Gastrocnemius medialis (tissue), 4 donors: Measurements from ENCODE around the gene ORC6.

ENCODE experiments used
- POLR2A ChIP-seq, 2 donors: fragments of 450-650 bp; IDR thresholded peaks; one replicate each; pipeline ENCODE4 v1.6.1; 2017; ENCODE audit warnings: antibody characterized with exemption in 2 of 2, mild to moderate bottlenecking in 2 of 2, moderate library complexity in 2 of 2
- TF ChIP-seq, protein P1 (sequence below), 5 experiments: fragments of 450-650 bp in 3 of 5; fragments of 200-600 bp in 2 of 5; sonication (generic) in 2 of 5; IDR thresholded peaks in 4 of 5; conservative IDR thresholded peaks in 1 of 5; 1 replicate in 4 of 5; 2 replicates in 1 of 5; pipeline ENCODE4 v1.5.1; 2016 to 2019; ENCODE audit warnings: antibody characterized with exemption in 5 of 5, mild to moderate bottlenecking in 3 of 5, moderate library complexity in 3 of 5

DNA sequence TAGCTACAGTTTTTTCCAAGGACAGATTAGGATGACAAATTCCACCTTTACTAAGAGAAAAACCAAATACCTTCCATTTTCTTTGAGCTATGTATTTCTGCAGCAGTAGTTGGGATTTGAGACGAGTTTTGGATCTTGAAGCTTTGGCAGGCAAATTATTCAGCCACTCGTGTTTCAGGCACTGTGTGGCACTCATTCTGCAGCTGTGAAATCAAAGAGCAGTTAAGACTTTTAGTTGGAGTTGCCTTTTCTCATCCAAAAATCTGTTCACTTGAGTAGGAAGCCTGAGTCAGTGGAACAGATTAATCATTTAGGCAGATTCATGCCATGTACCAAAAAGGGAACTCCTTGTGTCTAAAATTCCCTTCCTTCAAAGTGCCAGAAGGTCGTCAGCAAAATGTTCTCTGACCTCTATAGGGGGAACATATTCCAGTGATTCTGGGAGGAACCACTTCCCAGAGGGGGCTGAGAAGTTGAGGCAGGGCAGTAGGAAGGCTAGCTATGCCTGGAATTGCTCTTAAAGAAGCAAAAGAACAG lies 20.1 kb downstream of the ORC6 start:
- TF ChIP-seq POLR2A (IDR thresholded peaks at IDR 0.05) = no peak
- TF ChIP-seq, protein P1, sequence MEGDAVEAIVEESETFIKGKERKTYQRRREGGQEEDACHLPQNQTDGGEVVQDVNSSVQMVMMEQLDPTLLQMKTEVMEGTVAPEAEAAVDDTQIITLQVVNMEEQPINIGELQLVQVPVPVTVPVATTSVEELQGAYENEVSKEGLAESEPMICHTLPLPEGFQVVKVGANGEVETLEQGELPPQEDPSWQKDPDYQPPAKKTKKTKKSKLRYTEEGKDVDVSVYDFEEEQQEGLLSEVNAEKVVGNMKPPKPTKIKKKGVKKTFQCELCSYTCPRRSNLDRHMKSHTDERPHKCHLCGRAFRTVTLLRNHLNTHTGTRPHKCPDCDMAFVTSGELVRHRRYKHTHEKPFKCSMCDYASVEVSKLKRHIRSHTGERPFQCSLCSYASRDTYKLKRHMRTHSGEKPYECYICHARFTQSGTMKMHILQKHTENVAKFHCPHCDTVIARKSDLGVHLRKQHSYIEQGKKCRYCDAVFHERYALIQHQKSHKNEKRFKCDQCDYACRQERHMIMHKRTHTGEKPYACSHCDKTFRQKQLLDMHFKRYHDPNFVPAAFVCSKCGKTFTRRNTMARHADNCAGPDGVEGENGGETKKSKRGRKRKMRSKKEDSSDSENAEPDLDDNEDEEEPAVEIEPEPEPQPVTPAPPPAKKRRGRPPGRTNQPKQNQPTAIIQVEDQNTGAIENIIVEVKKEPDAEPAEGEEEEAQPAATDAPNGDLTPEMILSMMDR (IDR thresholded peaks at IDR 0.05 in 4 of 5, conservative IDR thresholded peaks at IDR 0.05 in 1 of 5) = no peak
